ENCODE results near the gene SLC22A23. TPM values are rescaled to one million over a fixed set of nuclear protein-coding genes. Genes with fewer than 3 reads are reported as not detected.
A peak's percentile ranks its signal among the peaks of the same experiment; 100 is the strongest.

The SLC22A23 gene
- total RNA-seq, 1 donor: 9.0 TPM

DNA sequence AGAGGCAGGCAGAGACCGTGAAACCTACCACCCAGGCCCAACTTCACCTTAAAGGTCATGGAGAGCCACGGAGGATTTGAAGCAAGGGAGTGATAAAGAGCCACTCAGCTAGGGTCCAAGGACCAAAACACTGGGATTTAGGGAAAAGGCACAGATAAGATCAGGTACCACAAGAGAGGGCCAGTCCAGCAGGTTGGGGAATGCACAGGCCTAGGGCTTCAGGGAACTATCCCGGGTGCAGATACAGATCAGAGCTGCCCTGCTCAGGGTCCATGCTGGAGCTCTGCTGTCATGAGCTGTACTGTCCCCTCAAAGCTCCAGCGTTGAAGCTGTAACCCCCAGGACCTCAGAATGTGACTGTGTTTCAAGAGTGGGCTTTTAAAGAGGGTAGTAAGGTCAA lies 16.9 kb downstream of the SLC22A23 start:
- DNase-seq (ENCODE audit: low read depth): no peak
- TF ChIP-seq, protein P1, sequence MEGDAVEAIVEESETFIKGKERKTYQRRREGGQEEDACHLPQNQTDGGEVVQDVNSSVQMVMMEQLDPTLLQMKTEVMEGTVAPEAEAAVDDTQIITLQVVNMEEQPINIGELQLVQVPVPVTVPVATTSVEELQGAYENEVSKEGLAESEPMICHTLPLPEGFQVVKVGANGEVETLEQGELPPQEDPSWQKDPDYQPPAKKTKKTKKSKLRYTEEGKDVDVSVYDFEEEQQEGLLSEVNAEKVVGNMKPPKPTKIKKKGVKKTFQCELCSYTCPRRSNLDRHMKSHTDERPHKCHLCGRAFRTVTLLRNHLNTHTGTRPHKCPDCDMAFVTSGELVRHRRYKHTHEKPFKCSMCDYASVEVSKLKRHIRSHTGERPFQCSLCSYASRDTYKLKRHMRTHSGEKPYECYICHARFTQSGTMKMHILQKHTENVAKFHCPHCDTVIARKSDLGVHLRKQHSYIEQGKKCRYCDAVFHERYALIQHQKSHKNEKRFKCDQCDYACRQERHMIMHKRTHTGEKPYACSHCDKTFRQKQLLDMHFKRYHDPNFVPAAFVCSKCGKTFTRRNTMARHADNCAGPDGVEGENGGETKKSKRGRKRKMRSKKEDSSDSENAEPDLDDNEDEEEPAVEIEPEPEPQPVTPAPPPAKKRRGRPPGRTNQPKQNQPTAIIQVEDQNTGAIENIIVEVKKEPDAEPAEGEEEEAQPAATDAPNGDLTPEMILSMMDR (IDR thresholded peaks at IDR 0.05; ENCODE audit: insufficient read depth, low read length): no peak
- H3K4me3 ChIP-seq (ENCODE audit: low read depth, low read length): no peak overlapping the region

DNA sequence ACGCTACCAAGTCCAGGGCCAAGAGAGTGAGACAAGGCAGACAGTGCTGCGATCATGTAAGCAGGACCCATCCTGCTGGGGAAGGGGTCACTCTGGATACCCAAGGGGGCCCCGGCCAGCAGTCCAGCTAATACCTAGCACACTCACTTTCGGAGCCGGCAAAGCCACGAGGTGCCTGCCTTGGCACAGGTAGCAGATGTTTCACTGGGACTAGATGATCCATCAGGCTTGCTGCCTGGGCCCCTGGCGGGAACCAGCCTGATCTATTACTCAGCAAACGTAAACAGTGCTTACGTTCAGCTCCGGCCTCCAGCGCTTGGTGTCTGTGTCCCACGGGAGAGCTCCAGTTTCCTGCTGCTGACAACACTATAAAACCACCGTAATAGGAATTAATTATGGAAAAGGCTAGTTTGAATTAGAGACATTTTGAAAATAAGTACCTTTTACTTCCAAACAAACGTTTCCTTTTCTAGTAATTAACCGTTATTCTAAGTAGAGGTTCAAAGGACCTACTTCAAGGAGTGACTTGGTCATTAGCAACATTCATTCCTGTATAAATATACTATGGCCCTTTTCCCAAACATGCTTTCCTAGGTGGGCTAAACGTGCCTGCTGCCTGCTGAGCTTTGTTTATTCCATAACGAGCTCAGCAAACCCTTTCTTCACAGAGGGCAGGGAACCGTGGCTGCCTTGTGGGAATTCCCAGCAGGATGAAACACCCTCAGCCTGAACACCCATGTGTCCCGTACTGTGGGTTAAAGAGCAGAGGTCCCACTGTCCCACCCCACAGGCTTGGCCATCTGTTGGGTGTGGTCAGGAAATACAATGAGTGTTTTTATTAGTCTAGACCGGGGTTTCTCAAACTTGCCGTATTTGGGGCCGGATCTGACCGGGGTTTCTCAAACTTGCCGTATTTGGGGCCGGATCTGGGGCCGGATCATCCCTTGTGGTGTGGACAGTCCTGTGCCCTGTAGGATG lies 18.4 kb downstream of the SLC22A23 start:
- DNase-seq (ENCODE audit: low read depth): peak; percentile 80
- TF ChIP-seq, protein P1 (IDR thresholded peaks at IDR 0.05; ENCODE audit: insufficient read depth, low read length): no peak

DNA sequence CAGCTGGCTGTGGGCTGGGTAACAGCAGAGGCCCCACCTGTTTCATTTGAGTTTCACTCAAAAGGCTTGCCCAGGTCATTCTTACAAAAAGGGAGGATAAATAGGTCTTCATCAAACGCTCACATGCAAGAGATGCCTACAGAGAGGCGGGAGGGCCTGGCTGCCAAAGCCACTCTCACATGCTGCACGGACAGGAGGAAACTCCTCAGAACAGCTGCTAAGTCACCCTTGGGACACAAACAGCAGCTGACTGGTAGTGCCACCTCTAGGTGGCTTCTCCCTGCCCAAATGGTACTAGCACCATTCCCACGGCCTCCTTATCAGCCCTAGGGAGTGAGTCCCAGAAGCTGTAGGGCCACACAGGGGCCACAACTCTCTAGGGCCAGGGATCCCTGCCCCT lies 23.8 kb downstream of the SLC22A23 start:
- no peak for DNase-seq (ENCODE audit: low read depth)
- no peak overlapping the region for H3K4me3 ChIP-seq (ENCODE audit: low read depth, low read length)
- TF ChIP-seq, protein P1 (IDR thresholded peaks at IDR 0.05; ENCODE audit: insufficient read depth, low read length): no peak

More for the DNA sequence above, 18.4 kb downstream of the SLC22A23 start:
- H3K4me3 ChIP-seq (ENCODE audit: low read depth, low read length): no peak overlapping the region

DNA sequence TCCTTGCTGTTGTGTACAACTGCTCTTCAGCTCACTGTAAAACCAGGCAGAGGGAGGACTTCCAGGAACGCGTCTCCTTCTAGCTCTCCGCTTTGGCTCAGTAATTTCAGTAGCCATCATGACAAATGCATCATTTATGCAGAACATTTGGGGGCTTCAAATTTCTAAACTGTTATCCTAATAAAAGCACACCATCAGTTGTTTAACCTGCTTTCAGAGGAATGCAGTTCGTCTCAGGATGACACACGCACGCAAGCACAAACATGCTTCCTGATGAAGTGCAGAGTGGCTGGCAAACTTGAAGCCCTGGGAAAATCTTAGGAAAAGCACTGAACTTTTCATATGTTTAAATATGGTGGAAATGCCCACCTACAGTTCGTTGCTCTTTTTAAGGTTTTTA lies 24.4 kb downstream of the SLC22A23 start:
- TF ChIP-seq, protein P1 (IDR thresholded peaks at IDR 0.05; ENCODE audit: insufficient read depth, low read length): no peak
- no peak overlapping the region for H3K4me3 ChIP-seq (ENCODE audit: low read depth, low read length)
- no peak for DNase-seq (ENCODE audit: low read depth)

DNA sequence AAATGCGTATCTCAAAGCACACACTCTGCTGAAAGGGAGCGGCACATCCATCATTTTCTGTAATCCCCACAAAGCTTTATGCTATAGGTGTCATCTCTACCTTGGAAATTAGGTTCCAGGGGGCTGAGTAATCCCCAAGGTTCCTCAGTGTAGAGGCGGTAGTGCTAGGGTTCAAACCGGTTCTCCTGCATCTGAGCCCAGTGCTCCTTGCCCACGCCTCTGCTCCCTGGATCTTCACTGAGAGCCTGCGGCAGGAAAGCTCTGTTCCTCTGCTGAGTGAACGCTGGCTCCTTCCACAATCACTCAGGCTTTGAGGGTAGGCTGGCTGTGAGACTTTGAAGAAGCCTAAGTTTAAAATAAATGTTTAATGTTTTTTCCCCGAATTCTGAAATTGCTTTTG lies 24.9 kb downstream of the SLC22A23 start:
- no peak overlapping the region for H3K4me3 ChIP-seq (ENCODE audit: low read depth, low read length)
- TF ChIP-seq, protein P1 (IDR thresholded peaks at IDR 0.05; ENCODE audit: insufficient read depth, low read length): no peak
- DNase-seq (ENCODE audit: low read depth): no peak

DNA sequence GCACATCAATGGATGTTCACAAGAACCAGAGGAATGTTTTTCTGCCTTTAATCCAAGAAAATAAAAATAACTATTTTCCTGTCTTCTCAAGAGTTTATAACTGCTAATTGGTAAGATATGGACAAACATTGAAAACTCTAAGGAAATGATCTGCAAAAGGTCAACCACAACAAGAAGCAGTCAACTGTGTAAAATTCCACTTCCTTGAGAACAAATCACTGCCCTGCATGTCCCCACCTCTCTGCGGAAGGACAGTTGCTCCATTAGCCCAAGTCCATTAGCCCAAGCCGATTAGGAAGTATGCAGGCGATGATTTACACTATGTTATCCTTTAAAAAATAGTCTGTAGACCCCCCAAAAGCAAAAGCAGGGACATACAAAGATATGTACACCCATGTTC lies 27.6 kb downstream of the SLC22A23 start:
- TF ChIP-seq, protein P1 (IDR thresholded peaks at IDR 0.05; ENCODE audit: insufficient read depth, low read length): no peak
- no peak overlapping the region for H3K4me3 ChIP-seq (ENCODE audit: low read depth, low read length)
- DNase-seq (ENCODE audit: low read depth): no peak

All from fibroblast of the aortic adventitia (primary cell).